Liver (tissue), 9 donors: ENCODE measurements around the gene SCML1. TPM values are rescaled to one million over a fixed set of nuclear protein-coding genes. Genes with fewer than 3 reads are reported as not detected.

Source experiments
- DNase-seq: peaks from one replicate; pipeline ENCODE4 v3.0.0-alpha.2; 2017; ENCODE audit warnings: low spot score
- H3K27ac ChIP-seq, 2 donors: one replicate each; pipeline ENCODE4 v1.7.0; 2013; ENCODE audit warnings: inconsistent platforms in 2 of 2, low read length in 2 of 2, control low read depth in 1 of 2, low read depth in 1 of 2, mild to moderate bottlenecking in 1 of 2
- H3K27me3 ChIP-seq, 4 donors: one replicate each; pipeline versions ENCODE4 v1.6.1 to v1.7.0; 2013; ENCODE audit warnings: low read length in 3 of 4, inconsistent platforms in 1 of 4, mild to moderate bottlenecking in 1 of 4, moderate library complexity in 1 of 4; ENCODE audit not compliant: control insufficient read depth in 4 of 4, insufficient read depth in 4 of 4
- H3K36me3 ChIP-seq, 4 donors: one replicate each; pipeline versions ENCODE4 v1.6.1 to v1.7.0; 2013; ENCODE audit warnings: low read length in 3 of 4, mild to moderate bottlenecking in 3 of 4, low read depth in 1 of 4, moderate library complexity in 1 of 4; ENCODE audit not compliant: control insufficient read depth in 4 of 4, insufficient read depth in 3 of 4
- H3K4me1 ChIP-seq, 4 donors: one replicate each; pipeline versions ENCODE4 v1.6.1 to v1.7.0; 2013; ENCODE audit warnings: low read length in 3 of 4, mild to moderate bottlenecking in 3 of 4, moderate library complexity in 1 of 4; ENCODE audit not compliant: control insufficient read depth in 4 of 4, insufficient read depth in 4 of 4
- H3K4me3 ChIP-seq, 3 donors: one replicate each; pipeline versions ENCODE4 v1.6.1 to v1.7.0; 2013; ENCODE audit warnings: low read length in 3 of 3, control low read depth in 1 of 3, low read depth in 1 of 3, mild to moderate bottlenecking in 1 of 3
- H3K9ac ChIP-seq, 2 donors: one replicate each; pipeline ENCODE4 v1.7.0; 2013; ENCODE audit warnings: low read length in 2 of 2, mild to moderate bottlenecking in 2 of 2, moderate library complexity in 2 of 2, control low read depth in 1 of 2, low read depth in 1 of 2
- H3K9me3 ChIP-seq, 4 donors: one replicate each; pipeline versions ENCODE4 v1.6.1 to v1.7.0; 2013; ENCODE audit warnings: low read length in 3 of 4; ENCODE audit not compliant: control insufficient read depth in 4 of 4
- ATF3 ChIP-seq: IDR thresholded peaks from 2 replicates; pipeline ENCODE4 v1.6.1; 2016; ENCODE audit warnings: antibody characterized with exemption
- CTCF ChIP-seq: fragments of 150-350 bp; IDR thresholded peaks from 2 replicates; pipeline ENCODE4 v1.5.1; 2017; ENCODE audit warnings: improper control_type of control experiment, low read depth, low read length; ENCODE audit not compliant: missing input control
- EGR1 ChIP-seq, 2 donors: IDR thresholded peaks; 2 replicates each; pipeline ENCODE4 v1.6.1; 2016 to 2018; ENCODE audit warnings: antibody characterized with exemption in 2 of 2, low read depth in 2 of 2
- FOXA1 ChIP-seq: IDR thresholded peaks from 2 replicates; pipeline ENCODE4 v1.6.1; 2016; ENCODE audit warnings: antibody characterized with exemption
- GABPA ChIP-seq, 2 donors: IDR thresholded peaks in 1 of 2; conservative IDR thresholded peaks in 1 of 2; 2 replicates each; pipeline ENCODE4 v1.6.1; 2016; ENCODE audit warnings: antibody characterized with exemption in 2 of 2, mild to moderate bottlenecking in 1 of 2, moderate library complexity in 1 of 2
- HNF4A ChIP-seq, 2 donors: conservative IDR thresholded peaks; 2 replicates each; pipeline ENCODE4 v1.6.1; 2016; ENCODE audit warnings: antibody characterized with exemption in 2 of 2, mild to moderate bottlenecking in 2 of 2
- HNF4G ChIP-seq: IDR thresholded peaks from 2 replicates; pipeline ENCODE4 v1.6.1; 2016; ENCODE audit warnings: antibody characterized with exemption
- JUND ChIP-seq, 2 donors: IDR thresholded peaks; 2 replicates each; pipeline ENCODE4 v1.6.1; 2016; ENCODE audit warnings: antibody characterized with exemption in 2 of 2
- MAX ChIP-seq: IDR thresholded peaks from 2 replicates; pipeline ENCODE4 v1.6.1; 2016; ENCODE audit warnings: antibody characterized with exemption
- RAD21 ChIP-seq, 2 donors: IDR thresholded peaks; 2 replicates each; pipeline ENCODE4 v1.6.1; 2016; ENCODE audit warnings: antibody characterized with exemption in 2 of 2, mild to moderate bottlenecking in 2 of 2
- RXRA ChIP-seq, 2 donors: IDR thresholded peaks; 2 replicates each; pipeline ENCODE4 v1.6.1; 2017 to 2018; ENCODE audit warnings: antibody characterized with exemption in 2 of 2, mild to moderate bottlenecking in 1 of 2
- YY1 ChIP-seq: IDR thresholded peaks from 2 replicates; pipeline ENCODE4 v1.6.1; 2016; ENCODE audit warnings: antibody characterized with exemption, mild to moderate bottlenecking
- ZBTB33 ChIP-seq: IDR thresholded peaks from 2 replicates; pipeline ENCODE4 v1.6.1; 2016; ENCODE audit warnings: antibody characterized with exemption
- WGBS: extraction: QIAGEN DNeasy Blood & Tissue Kit; methylation state at CpG from one replicate; pipeline ENCODE4 v1.1.7; 2013; 5-methylcytosine and 5-hydroxymethylcytosine counted together
- polyA plus RNA-seq, 2 donors: library from polyadenylated mRNA; stranded (reverse) in 1 of 2; unstranded in 1 of 2; fragments of 200-250 nt in 1 of 2; fragments of >200 nt in 1 of 2; fragmentation: Nextera tagmentation in 1 of 2; extraction: Ambion mirVana in 1 of 2; gene quantifications; one replicate each; pipeline versions ENCODE4 v1.2.1 to v1.2.3, GENCODE V29; 2013 to 2015
- total RNA-seq, 2 donors: library from RNA; depleted of rRNA; stranded (reverse); fragments of >200 nt; gene quantifications; one replicate each; pipeline ENCODE4 v1.2.3, GENCODE V29; 2014
- TF ChIP-seq, protein P1 (sequence below): IDR thresholded peaks from 2 replicates; pipeline ENCODE4 v1.6.1; 2016; ENCODE audit warnings: antibody characterized with exemption, mild to moderate bottlenecking
- donor health status: healthy.
- donor health status: healthy.
- donor health status: healthy.
- donor health status: healthy.
- donor health status: healthy.

The SCML1 gene
- total and polyA plus RNA-seq, 4 donors = 7.9 to 17.9 (median 14.9) TPM

GRCh38 chrX:17788956-17789562, 51.8 kb downstream of the SCML1 start:
- no peak for DNase-seq
- Histone ChIP-seq H3K4me1 (peaks cover 0 to 7% (median 0%) of the 10 kb centered on the region in 4 donors), H3K4me3 (no peak overlapping the region), H3K9me3 (no peaks in the 10 kb centered on the region), H3K27me3 (peaks cover 0 to 1% (median 0%) of the 10 kb centered on the region in 4 donors), H3K27ac (no peak overlapping the region), H3K9ac (no peak overlapping the region), H3K36me3 (no peaks in the 10 kb centered on the region)
- no peak for TF ChIP-seq CTCF
- TF ChIP-seq GABPA (IDR thresholded peaks at IDR 0.05 in 1 of 2, conservative IDR thresholded peaks at IDR 0.05 in 1 of 2) = no peak
- 90% methylated on average over 8 of the region's 8 CpGs for WGBS

DNA sequence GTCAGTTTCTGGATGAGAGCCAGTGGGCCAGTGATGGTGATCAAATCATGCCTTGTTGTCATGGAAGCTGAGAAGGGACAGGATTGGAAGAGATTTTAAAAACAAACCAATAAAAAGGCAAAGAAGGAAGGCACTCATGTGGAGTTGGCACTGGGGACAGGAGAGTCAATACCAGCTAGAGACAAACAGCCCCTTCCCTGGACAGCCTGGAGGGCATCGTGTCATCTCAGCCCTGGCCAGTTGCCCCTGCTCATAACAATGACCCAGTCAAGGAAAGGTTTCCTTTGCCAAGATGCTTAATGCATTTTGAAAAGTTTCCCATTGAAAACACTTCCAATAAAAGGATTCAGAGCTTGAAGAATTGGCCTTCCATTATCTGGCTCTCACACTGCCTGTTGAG, 55.5 kb downstream of the SCML1 start:
- DNase-seq = no peak
- Histone ChIP-seq H3K27ac (no peak overlapping the region), H3K9ac (no peak overlapping the region), H3K4me3 (no peak overlapping the region), H3K27me3 (peaks cover 0 to 1% (median 0%) of the 10 kb centered on the region in 4 donors), H3K9me3 (no peaks in the 10 kb centered on the region), H3K36me3 (no peaks in the 10 kb centered on the region), H3K4me1 (peaks cover 0 to 7% (median 0%) of the 10 kb centered on the region in 4 donors)
- 41% methylated on average over 1 of the region's 1 CpG for WGBS
- TF ChIP-seq HNF4A (conservative IDR thresholded peaks at IDR 0.05) = no peak
- no peak for TF ChIP-seq ZBTB33
- no peak for TF ChIP-seq FOXA1
- no peak for TF ChIP-seq EGR1 (IDR thresholded peaks at IDR 0.05; ENCODE audit: low read depth in 2 of 2)
- TF ChIP-seq RAD21 (IDR thresholded peaks at IDR 0.05) = no peak
- TF ChIP-seq JUND (IDR thresholded peaks at IDR 0.05) = no peak

DNA sequence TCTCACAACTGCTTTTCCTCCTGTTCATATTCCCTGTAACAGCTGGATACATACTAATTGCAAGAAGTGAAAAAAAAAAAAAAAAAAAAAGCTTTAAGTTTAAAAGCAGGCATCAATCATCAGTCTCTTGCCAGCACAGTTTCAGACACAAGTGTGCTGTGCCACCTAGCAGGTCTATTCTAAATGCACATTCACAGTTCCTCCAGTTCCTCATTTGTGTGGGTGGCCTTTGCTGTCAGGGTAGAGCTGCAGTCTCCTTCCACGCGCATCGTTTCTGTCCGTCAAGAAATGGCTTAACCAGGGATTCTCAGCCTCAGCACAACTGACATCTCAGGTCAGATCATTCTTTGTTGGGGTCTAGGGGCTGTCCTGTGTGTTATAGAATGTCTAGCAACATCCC, 61.6 kb downstream of the SCML1 start:
- WGBS = 96% methylated on average over 4 of the region's 4 CpGs
- Histone ChIP-seq H3K36me3 (no peaks in the 10 kb centered on the region), H3K4me3 (no peak overlapping the region), H3K4me1 (no peaks in the 10 kb centered on the region), H3K27me3 (no peaks in the 10 kb centered on the region), H3K9me3 (no peaks in the 10 kb centered on the region), H3K9ac (no peak overlapping the region), H3K27ac (no peak overlapping the region)
- no peak for DNase-seq
- no peak for TF ChIP-seq EGR1 (IDR thresholded peaks at IDR 0.05; ENCODE audit: low read depth in 2 of 2)
- no peak for TF ChIP-seq HNF4A (conservative IDR thresholded peaks at IDR 0.05)
- no peak for TF ChIP-seq ZBTB33
- TF ChIP-seq YY1 = no peak
- no peak for TF ChIP-seq ATF3
- no peak for TF ChIP-seq HNF4G
- TF ChIP-seq RXRA (IDR thresholded peaks at IDR 0.05) = no peak
- TF ChIP-seq MAX = no peak
- TF ChIP-seq FOXA1 = no peak
- TF ChIP-seq, protein P1, sequence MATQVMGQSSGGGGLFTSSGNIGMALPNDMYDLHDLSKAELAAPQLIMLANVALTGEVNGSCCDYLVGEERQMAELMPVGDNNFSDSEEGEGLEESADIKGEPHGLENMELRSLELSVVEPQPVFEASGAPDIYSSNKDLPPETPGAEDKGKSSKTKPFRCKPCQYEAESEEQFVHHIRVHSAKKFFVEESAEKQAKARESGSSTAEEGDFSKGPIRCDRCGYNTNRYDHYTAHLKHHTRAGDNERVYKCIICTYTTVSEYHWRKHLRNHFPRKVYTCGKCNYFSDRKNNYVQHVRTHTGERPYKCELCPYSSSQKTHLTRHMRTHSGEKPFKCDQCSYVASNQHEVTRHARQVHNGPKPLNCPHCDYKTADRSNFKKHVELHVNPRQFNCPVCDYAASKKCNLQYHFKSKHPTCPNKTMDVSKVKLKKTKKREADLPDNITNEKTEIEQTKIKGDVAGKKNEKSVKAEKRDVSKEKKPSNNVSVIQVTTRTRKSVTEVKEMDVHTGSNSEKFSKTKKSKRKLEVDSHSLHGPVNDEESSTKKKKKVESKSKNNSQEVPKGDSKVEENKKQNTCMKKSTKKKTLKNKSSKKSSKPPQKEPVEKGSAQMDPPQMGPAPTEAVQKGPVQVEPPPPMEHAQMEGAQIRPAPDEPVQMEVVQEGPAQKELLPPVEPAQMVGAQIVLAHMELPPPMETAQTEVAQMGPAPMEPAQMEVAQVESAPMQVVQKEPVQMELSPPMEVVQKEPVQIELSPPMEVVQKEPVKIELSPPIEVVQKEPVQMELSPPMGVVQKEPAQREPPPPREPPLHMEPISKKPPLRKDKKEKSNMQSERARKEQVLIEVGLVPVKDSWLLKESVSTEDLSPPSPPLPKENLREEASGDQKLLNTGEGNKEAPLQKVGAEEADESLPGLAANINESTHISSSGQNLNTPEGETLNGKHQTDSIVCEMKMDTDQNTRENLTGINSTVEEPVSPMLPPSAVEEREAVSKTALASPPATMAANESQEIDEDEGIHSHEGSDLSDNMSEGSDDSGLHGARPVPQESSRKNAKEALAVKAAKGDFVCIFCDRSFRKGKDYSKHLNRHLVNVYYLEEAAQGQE = no peak
- no peak for TF ChIP-seq RAD21 (IDR thresholded peaks at IDR 0.05)
- TF ChIP-seq GABPA (IDR thresholded peaks at IDR 0.05 in 1 of 2, conservative IDR thresholded peaks at IDR 0.05 in 1 of 2) = no peak
